ENCODE data around the gene NEDD8. TPM values are rescaled to one million over a fixed set of nuclear protein-coding genes. Genes with fewer than 3 reads are reported as not detected.
"Not testable (repeated sequence)": the region's sequence is repeated elsewhere in the genome, so short reads cannot be mapped to it uniquely, and the experiment has no call there.

Gene NEDD8
- total RNA-seq, 2 experiments from 2014 or later, result 178 to 229 TPM

GRCh38 chr14:24231263-24232120 lies 675 bp downstream of the NEDD8 start:
- Mint-ChIP-seq H3K27me3 (no peaks in the 10 kb centered on the region), H3K9me3 (no peaks in the 10 kb centered on the region), H3K4me3 (peak overlapping the region; percentile 97), H3K36me3 (ENCODE audit: low read depth) (peaks cover 30% of the 10 kb centered on the region), H3K27ac (peak overlapping the region; percentile 93), H3K4me1 (peaks cover 60% of the 10 kb centered on the region)
- ChIA-PET POLR2A (interaction anchor here (0.6 to 1.2 kb wide), 2 partner anchors 11 to 73 kb away, joined by 5 to 6 read pairs; partner anchors contain the start of gene TINF2), CTCF (interaction anchor here (0.6 to 1.3 kb wide), 4 partner anchors 8 to 43 kb away, joined by 3 read pairs; partner anchors contain the start of gene IPO4)
- DNase-seq, result peak; percentile 35

GRCh38 chr14:24228902-24229301 lies 3.3 kb downstream of the NEDD8 start:
- H3K27ac Mint-ChIP-seq, result peak overlapping the region; percentile 54
- DNase-seq, result no peak
- POLR2A ChIA-PET, result interaction anchor here (0.7 kb wide), 1 partner anchor 66 kb away, joined by 6 read pairs; no protein-coding TSS in a partner anchor
- CTCF ChIA-PET, result interaction anchor here (0.8 to 1.2 kb wide), 4 partner anchors 9 to 25 kb away, joined by 3 to 5 read pairs (median 4); partner anchors contain the start of genes MDP1 and TINF2
- H3K4me1 Mint-ChIP-seq, result peaks cover 42% of the 10 kb centered on the region
- H3K9me3 Mint-ChIP-seq, result no peaks in the 10 kb centered on the region
- no peaks in the 10 kb centered on the region for H3K27me3 Mint-ChIP-seq
- H3K4me3 Mint-ChIP-seq, result no peak overlapping the region
- H3K36me3 Mint-ChIP-seq (ENCODE audit: low read depth), result peaks cover 14% of the 10 kb centered on the region

- Mint-ChIP-seq H3K9me3 (no peaks in the 10 kb centered on the region), H3K27me3 (no peaks in the 10 kb centered on the region), H3K27ac (no peak overlapping the region), H3K4me1 (peaks cover 31% of the 10 kb centered on the region), H3K36me3 (ENCODE audit: low read depth) (peaks cover 13% of the 10 kb centered on the region), H3K4me3 (no peak overlapping the region)
- CTCF ChIA-PET, result interaction anchor here (1.2 to 1.5 kb wide), 2 partner anchors 16 to 71 kb away, joined by 6 to 7 read pairs; partner anchors contain the start of gene TINF2
- POLR2A ChIA-PET, result no interaction called here
- DNase-seq, result no peak
Observed at GRCh38 chr14:24226473-24226872, 5.7 kb downstream of the NEDD8 start.

- H3K4me1 Mint-ChIP-seq, result peaks cover 21% of the 10 kb centered on the region
- H3K4me3 Mint-ChIP-seq, result no peak overlapping the region
- CTCF ChIA-PET, result interaction anchor here (1.6 kb wide), 1 partner anchor 18 kb away, joined by 5 read pairs; the partner anchor contains the start of gene TINF2
- no peaks in the 10 kb centered on the region for H3K27me3 Mint-ChIP-seq
- H3K9me3 Mint-ChIP-seq, result no peaks in the 10 kb centered on the region
- peaks cover 13% of the 10 kb centered on the region for H3K36me3 Mint-ChIP-seq (ENCODE audit: low read depth)
- no peak for DNase-seq
- no peak overlapping the region for H3K27ac Mint-ChIP-seq
- POLR2A ChIA-PET, result no interaction called here
Observed at GRCh38 chr14:24224618-24225071, 7.5 kb downstream of the NEDD8 start.

GRCh38 chr14:24222987-24223386 lies 9.2 kb downstream of the NEDD8 start:
- H3K27me3 Mint-ChIP-seq, H3K9me3 Mint-ChIP-seq, H3K4me3 Mint-ChIP-seq, H3K27ac Mint-ChIP-seq, DNase-seq: not testable (repeated sequence)
- ChIA-PET POLR2A (interaction anchor here (0.7 kb wide), 1 partner anchor 13 kb away, joined by 3 read pairs; no protein-coding TSS in a partner anchor), CTCF (interaction anchor here (0.6 to 1.6 kb wide), 2 partner anchors 8 to 19 kb away, joined by 3 to 5 read pairs; partner anchors contain the start of gene TINF2)
- H3K4me1 Mint-ChIP-seq, result peaks cover 17% of the 10 kb centered on the region
- H3K36me3 Mint-ChIP-seq (ENCODE audit: low read depth), result peaks cover 17% of the 10 kb centered on the region

- Mint-ChIP-seq H3K27ac (no peak overlapping the region), H3K4me1 (peaks cover 26% of the 10 kb centered on the region)
Observed at GRCh38 chr14:24219521-24219920, 12.6 kb downstream of the NEDD8 start.

GRCh38 chr14:24219080-24219479 lies 13.1 kb downstream of the NEDD8 start:
- no peaks in the 10 kb centered on the region for H3K27me3 Mint-ChIP-seq
- CTCF ChIA-PET, result interaction anchor here (0.9 to 2.1 kb wide), 6 partner anchors 8 to 212 kb away, joined by 3 to 14 read pairs (median 4); partner anchors contain the start of gene TINF2
- peaks cover 12% of the 10 kb centered on the region for H3K36me3 Mint-ChIP-seq (ENCODE audit: low read depth)
- H3K4me3 Mint-ChIP-seq, result no peak overlapping the region
- no peak for DNase-seq
- H3K9me3 Mint-ChIP-seq, result no peaks in the 10 kb centered on the region
- peaks cover 29% of the 10 kb centered on the region for H3K4me1 Mint-ChIP-seq
- POLR2A ChIA-PET, result no interaction called here
- H3K27ac Mint-ChIP-seq, result no peak overlapping the region

More at GRCh38 chr14:24219521-24219920, 12.6 kb downstream of the NEDD8 start:
- no peak for DNase-seq
- POLR2A ChIA-PET, result no interaction called here
- Mint-ChIP-seq H3K4me3 (no peak overlapping the region), H3K36me3 (ENCODE audit: low read depth) (peaks cover 14% of the 10 kb centered on the region), H3K27me3 (no peaks in the 10 kb centered on the region), H3K9me3 (no peaks in the 10 kb centered on the region)
- CTCF ChIA-PET, result interaction anchor here (0.9 to 2.1 kb wide), 8 partner anchors 8 to 212 kb away, joined by 3 to 14 read pairs (median 4); partner anchors contain the start of genes GMPR2 and TINF2

GRCh38 chr14:24216876-24217275 lies 15.3 kb downstream of the NEDD8 start:
- CTCF ChIA-PET, result interaction anchor here (1.4 to 2.4 kb wide), 5 partner anchors 11 to 80 kb away, joined by 5 to 20 read pairs (median 7); partner anchors contain the start of genes RABGGTA, TINF2 and TSSK4
- peak overlapping the region; percentile 95 for H3K27ac Mint-ChIP-seq
- POLR2A ChIA-PET, DNase-seq, H3K9me3 Mint-ChIP-seq, H3K4me3 Mint-ChIP-seq, H3K27me3 Mint-ChIP-seq: not testable (repeated sequence)
- peaks cover 16% of the 10 kb centered on the region for H3K36me3 Mint-ChIP-seq (ENCODE audit: low read depth)
- H3K4me1 Mint-ChIP-seq, result peaks cover 43% of the 10 kb centered on the region

GRCh38 chr14:24216345-24216699 lies 15.8 kb downstream of the NEDD8 start:
- no peak for DNase-seq
- Mint-ChIP-seq H3K4me1 (peaks cover 49% of the 10 kb centered on the region), H3K4me3 (peak overlapping the region; percentile 92), H3K36me3 (ENCODE audit: low read depth) (peaks cover 21% of the 10 kb centered on the region), H3K27me3 (no peaks in the 10 kb centered on the region), H3K27ac (peak overlapping the region; percentile 95), H3K9me3 (no peaks in the 10 kb centered on the region)
- ChIA-PET CTCF (interaction anchor here (0.7 to 2.5 kb wide), 17 partner anchors 10 to 215 kb away, joined by 3 to 20 read pairs (median 5); partner anchors contain the start of genes CIDEB, GMPR2, IRF9 and RABGGTA), POLR2A (interaction anchor here (0.6 to 1.4 kb wide), 3 partner anchors 19 to 117 kb away, joined by 3 to 7 read pairs (median 4); partner anchors contain the start of gene IPO4)

- Mint-ChIP-seq H3K36me3 (ENCODE audit: low read depth) (peaks cover 27% of the 10 kb centered on the region), H3K27ac (peak within 1 kb of the TSS; percentile 95), H3K27me3 (no peaks in the 10 kb centered on the region), H3K9me3 (no peaks in the 10 kb centered on the region), H3K4me3 (peak within 1 kb of the TSS; percentile 92), H3K4me1 (peaks cover 50% of the 10 kb centered on the region)
- DNase-seq, result peak; percentile 92
- POLR2A ChIA-PET, result interaction anchor here (0.6 to 1.4 kb wide), 3 partner anchors 19 to 117 kb away, joined by 3 to 7 read pairs (median 4); partner anchors contain the start of gene IPO4
- CTCF ChIA-PET, result interaction anchor here (0.6 to 2.5 kb wide), 26 partner anchors 10 to 226 kb away, joined by 3 to 20 read pairs (median 4); partner anchors contain the start of genes CIDEB, GMPR2, IRF9 and LTB4R
Observed at GRCh38 chr14:24215495-24216344, 16.4 kb downstream of the NEDD8 start, which contains the start of gene MDP1. MDP1 (minus strand) TSS chr14:24216066; CDS start chr14:24215955, 111 bp downstream.

GRCh38 chr14:24213866-24214662 lies 18.1 kb downstream of the NEDD8 start:
- peaks cover 52% of the 10 kb centered on the region for H3K4me1 Mint-ChIP-seq
- DNase-seq, result no peak
- ChIA-PET POLR2A (interaction anchor here (0.6 to 0.8 kb wide), 5 partner anchors 28 to 1208 kb away, joined by 3 to 6 read pairs (median 4); partner anchors contain the start of genes DCAF11, NRL and TINF2), CTCF (interaction anchor here (0.6 to 2.5 kb wide), 14 partner anchors 19 to 217 kb away, joined by 3 to 14 read pairs (median 5); partner anchors contain the start of genes CIDEB, IPO4, IRF9 and LTB4R)
- H3K9me3 Mint-ChIP-seq, result no peaks in the 10 kb centered on the region
- H3K27me3 Mint-ChIP-seq, result no peaks in the 10 kb centered on the region
- peaks cover 37% of the 10 kb centered on the region for H3K36me3 Mint-ChIP-seq (ENCODE audit: low read depth)
- H3K27ac Mint-ChIP-seq, result peak overlapping the region; percentile 95
- peak overlapping the region; percentile 84 for H3K4me3 Mint-ChIP-seq
